GM03348 (cell line): ENCODE data around the gene PRR23A.

ENCODE experiments used
- DNase-seq: peaks from one replicate; pipeline ENCODE4 v3.0.0; 2012; ENCODE audit warnings: low spot score

PRR23A gene

GRCh38 chr3:138972941-138973340 lies 33.1 kb downstream of the PRR23A start:
- DNase-seq = no peak

- no peak for DNase-seq
Measured at GRCh38 chr3:138971766-138972320, 34.2 kb downstream of the PRR23A start.

DNA sequence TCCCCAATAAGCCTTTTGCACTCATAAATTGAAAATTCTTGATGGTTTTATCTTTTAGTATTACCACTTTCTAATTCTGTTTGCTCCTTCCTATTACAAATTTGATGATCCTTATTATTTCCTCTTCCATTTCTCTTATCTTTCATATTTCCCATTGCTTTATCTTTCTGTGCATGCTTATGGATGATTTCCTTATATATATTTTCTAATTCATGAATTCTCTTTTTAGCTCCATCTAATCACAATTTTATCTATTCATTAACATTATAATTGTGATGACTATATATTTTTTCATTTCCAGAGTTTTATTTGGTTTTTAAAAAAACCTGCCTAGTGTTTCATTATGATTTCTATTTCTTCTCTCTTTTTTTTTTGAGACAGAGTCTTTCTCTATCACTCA lies 41.1 kb downstream of the PRR23A start:
- no peak for DNase-seq

- DNase-seq = no peak
Measured at GRCh38 chr3:138964264-138964663, 41.8 kb downstream of the PRR23A start.

DNA sequence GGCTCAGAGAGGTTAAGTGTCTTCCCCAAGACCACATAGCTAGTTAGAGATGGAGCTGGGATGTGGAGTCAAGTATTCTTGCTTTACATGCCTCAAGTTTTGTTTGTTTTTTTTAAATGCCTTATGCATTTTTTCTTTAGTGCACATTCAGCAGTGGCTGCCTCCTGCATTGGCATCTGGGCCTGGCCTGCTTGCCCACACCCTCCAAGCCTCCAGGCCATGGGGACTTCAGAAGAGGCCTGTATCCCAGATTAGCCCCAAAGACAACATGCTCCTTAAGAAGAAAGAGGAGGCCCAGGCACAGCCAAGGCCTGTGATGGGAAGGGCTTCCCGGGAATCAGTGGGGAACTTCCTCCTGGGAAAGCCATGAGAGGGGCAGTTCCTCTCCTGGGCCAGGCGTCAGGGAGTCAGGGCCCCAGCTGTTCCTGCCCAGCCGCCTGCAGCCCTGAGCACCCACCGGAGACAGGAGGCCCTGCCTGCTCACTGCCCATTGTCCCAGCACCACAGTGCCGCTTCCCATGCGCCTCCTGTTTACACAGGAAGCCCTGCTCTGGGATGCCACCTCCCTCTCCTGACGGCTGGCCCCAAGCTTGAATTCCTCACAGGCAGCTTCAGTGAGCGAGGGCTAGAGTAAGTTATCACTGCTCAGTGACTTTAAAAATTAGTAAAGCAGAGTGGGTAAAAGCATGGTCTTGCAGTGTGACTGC lies 43.1 kb downstream of the PRR23A start:
- no peak for DNase-seq

DNA sequence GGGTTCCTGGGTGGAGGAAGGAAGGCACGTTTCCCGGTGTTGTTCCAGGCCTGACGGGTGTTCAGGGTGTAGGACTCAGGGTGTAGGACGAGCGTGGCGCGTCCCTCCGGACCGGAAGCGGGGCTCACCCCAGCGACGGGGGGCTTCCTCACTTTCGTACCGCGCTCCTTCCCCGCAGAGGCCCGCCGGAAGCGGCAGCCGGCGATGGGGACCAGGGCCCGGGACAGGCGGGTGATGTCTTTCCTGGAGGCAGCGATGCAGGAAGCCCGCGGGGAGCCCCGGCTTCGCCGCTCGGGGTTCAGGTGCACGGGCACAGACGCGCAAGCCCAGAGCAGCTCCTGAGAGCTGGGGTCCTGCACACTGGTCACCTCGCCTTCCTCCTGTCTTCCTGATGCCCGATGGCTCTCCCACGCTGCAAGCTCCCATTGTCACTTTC lies 45.6 kb downstream of the PRR23A start:
- DNase-seq = no peak
